ENCODE data around the gene FRMPD1. TPM values are rescaled to one million over a fixed set of nuclear protein-coding genes. Genes with fewer than 3 reads are reported as not detected.

FRMPD1 gene
- total RNA-seq, 1 experiment from 2014 or later = not detected

- no peak for DNase-seq (ENCODE audit: extremely low read depth, low read depth)
These were observed 18.3 kb upstream of the FRMPD1 start for GRCh38 chr9:37632479-37632878.

- DNase-seq (ENCODE audit: extremely low read depth, low read depth) = no peak
These were observed 14.9 kb upstream of the FRMPD1 start for GRCh38 chr9:37635808-37636207.

DNA sequence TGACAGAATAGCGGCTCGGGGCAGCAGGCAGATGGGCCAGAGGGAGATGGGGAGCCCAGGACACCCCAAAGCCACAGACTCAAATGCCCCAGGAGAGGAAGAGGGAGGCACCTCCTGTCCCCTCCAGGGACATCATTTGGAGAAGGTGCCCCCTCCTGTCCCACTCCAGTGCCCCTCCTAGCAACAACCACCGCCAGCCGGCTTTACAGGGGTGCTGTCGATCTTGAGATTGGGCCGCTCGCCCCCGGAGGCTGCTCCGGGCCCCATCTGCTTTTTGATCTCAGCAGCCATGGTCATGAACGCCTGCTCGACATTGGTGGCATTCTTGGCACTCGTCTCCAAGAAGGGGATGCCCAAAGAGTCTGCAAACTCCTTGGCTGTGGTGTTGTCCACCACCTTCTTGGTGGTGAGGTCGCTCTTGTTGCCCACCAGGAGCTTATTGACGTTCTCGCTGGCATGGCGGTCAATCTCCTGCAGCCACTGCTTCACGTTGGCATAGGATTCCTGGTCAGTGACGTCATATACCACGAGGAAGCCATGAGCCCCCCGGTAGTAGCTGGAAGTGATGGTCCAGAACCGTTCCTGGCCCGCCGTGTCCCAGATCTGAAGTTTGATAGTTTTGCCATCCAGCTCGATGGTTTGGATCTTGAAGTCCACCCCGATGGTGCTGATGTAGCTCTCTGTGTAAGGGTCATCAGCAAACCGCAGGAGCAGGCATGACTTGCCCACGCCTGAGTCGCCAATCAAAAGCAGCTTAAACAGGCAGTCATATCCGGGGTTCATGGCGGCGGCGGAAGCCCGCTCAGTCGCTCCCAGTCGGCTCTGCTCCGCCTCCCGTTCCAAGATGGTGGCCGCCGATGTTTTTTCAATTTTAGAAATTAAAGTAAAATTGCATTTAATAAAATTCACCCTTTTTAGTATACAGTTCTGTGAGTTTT is 14.0 kb upstream of the FRMPD1 start:
- DNase-seq (ENCODE audit: extremely low read depth, low read depth) = no peak

DNA sequence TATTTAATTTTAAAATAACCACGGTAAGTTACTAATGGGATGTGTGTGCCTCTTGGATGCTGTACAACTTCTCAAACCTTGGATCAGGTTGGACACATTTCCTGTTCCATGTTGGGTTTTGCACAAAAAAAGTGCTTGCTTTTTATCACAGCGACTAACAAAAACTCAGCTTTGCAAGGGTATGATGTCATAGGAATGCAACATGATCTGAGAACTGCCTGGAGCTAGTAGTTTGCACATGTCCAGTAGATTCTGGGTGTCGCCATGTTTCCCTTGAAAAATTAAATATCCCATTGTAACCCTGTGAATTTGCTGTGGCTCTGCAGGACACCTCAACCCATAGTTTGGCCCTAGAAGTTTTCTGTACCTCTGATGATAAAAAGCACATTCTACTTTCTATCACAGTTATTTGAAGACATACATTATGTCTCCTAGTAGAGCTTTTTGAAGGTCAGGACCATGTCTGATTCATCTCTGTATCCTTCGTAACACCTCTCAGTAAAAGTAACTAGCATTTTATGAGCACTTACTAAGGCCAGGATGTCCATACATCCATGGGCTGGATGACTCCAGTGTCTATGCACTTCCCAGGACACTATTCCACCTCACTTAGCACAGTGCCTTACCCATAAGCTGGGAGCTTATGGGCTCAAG is 11.5 kb upstream of the FRMPD1 start:
- no peak for DNase-seq (ENCODE audit: extremely low read depth, low read depth)

DNA sequence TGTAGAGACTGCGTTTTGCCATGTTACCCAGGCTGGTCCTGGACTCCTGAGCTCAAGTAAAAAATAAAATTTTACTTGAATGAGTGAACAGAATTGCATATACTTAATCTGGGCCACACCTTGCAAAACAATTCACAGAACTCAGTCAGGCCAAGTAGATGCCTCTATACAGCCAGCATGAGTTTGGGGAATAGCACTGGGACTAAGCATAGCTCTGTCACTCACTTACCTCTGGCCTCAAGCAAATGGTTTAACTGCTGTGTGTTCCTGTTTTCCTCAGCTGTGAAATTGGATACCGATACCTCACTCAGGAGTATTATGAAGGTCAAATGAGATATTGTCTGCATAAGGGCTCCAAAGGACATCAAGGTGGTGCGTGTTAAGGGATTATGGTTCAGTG is 10.9 kb upstream of the FRMPD1 start:
- DNase-seq (ENCODE audit: extremely low read depth, low read depth) = no peak

- DNase-seq (ENCODE audit: extremely low read depth, low read depth) = no peak
These were observed 10.5 kb upstream of the FRMPD1 start for GRCh38 chr9:37640246-37640645.

DNA sequence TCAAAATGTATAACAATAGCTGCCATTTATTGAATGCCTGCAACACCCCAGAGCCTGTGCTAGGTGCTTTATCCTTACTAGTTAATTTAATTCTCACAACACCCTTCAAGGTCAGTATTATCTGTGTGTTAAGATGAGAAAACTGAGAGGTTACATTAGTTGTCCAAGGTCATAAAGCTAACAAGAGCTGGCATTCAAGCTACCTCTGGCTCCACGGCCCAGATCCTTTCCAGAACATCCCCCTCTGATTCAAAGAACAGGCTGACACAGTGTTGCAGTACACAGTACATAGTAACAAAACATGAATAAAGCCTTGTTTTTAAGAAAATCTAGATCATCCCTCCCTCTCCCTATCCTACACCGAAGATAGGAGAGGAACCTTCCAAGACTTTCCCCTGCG is 9.4 kb upstream of the FRMPD1 start:
- DNase-seq (ENCODE audit: extremely low read depth, low read depth) = no peak

GRCh38 chr9:37643214-37643613 is 7.5 kb upstream of the FRMPD1 start:
- DNase-seq (ENCODE audit: extremely low read depth, low read depth) = no peak

GRCh38 chr9:37645903-37646506 is 4.7 kb upstream of the FRMPD1 start:
- DNase-seq (ENCODE audit: extremely low read depth, low read depth) = no peak

GRCh38 chr9:37650299-37650872 is 368 bp upstream of the FRMPD1 start:
- DNase-seq (ENCODE audit: extremely low read depth, low read depth) = no peak

GRCh38 chr9:37652261-37652660 is 1.5 kb downstream of the FRMPD1 start:
- no peak for DNase-seq (ENCODE audit: extremely low read depth, low read depth)

GRCh38 chr9:37653385-37653784 is 2.6 kb downstream of the FRMPD1 start:
- no peak for DNase-seq (ENCODE audit: extremely low read depth, low read depth)

- DNase-seq (ENCODE audit: extremely low read depth, low read depth) = no peak
These were observed 6.2 kb downstream of the FRMPD1 start for GRCh38 chr9:37656936-37657335.

DNA sequence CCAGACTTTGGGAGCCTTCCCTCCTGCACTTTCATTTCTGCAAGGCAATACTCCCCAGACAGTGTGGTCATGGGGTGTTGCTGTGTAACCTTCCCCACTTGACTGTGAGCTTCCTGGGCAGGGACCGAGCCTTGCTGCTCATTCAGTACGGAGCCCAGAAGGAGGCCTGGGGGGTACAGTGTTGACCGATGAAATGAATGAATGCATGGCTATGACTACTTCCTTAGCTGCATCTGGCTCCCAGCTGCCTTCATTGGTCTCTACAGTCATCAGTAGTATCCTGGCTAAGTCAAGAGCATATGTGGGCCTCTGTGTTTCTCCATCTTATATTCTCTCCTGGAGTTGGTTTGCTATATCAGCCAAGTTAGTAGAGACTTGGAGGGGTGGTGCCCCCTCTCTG is 9.9 kb downstream of the FRMPD1 start:
- no peak for DNase-seq (ENCODE audit: extremely low read depth, low read depth)

GRCh38 chr9:37663926-37664325 is 13.2 kb downstream of the FRMPD1 start:
- no peak for DNase-seq (ENCODE audit: extremely low read depth, low read depth)

GRCh38 chr9:37667706-37668105 is 17.0 kb downstream of the FRMPD1 start:
- DNase-seq (ENCODE audit: extremely low read depth, low read depth) = no peak

GRCh38 chr9:37668116-37668601 is 17.4 kb downstream of the FRMPD1 start:
- no peak for DNase-seq (ENCODE audit: extremely low read depth, low read depth)

GRCh38 chr9:37669232-37669631 is 18.5 kb downstream of the FRMPD1 start:
- DNase-seq (ENCODE audit: extremely low read depth, low read depth) = no peak

GRCh38 chr9:37675661-37676060 is 24.9 kb downstream of the FRMPD1 start:
- no peak for DNase-seq (ENCODE audit: extremely low read depth, low read depth)

DNA sequence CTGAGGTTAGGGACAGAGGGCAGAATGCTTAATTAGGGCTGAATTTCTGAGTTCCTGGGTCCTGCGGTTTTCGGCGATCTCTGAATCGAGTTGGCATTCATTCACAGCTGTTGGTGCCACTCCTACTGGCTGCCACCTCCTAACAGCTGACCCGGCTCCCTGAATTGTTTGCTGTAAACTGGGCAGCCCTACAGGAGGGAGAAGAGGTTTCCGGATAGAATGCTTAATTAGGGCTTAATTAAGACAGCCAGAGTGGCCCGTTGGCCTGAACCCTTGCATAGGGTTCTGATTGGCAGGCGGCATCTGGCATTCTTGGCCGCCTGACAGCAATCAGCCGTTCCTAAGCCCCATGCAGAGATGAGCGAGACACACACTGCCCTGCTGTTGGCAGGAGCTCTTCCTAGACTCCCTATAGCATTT is 25.7 kb downstream of the FRMPD1 start:
- DNase-seq (ENCODE audit: extremely low read depth, low read depth) = no peak

DNA sequence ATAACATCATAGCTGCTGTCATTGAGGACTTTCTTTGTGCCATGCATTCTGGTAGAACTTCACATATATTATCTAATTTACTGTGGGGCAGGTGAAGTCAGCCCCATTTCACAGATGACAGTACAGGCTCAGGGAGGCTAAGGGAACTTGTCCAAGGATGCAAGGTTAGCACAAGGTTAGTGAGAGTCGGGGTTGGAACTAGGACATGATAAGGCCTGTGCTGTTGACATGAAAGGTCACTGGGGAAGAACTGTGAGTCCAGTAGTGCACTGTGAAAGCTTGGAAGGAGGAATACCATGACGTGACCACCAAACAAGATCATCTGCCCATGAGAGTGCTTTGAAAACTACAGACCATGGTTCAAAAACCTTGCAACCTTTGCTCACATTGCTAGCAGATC is 26.7 kb downstream of the FRMPD1 start:
- DNase-seq (ENCODE audit: extremely low read depth, low read depth) = no peak

Data from NCI-H460 (cell line).